Astrocyte of the cerebellum (primary cell): ENCODE data around the gene IZUMO1R.

Experiments used
- DNase-seq: peaks from one replicate; pipeline ENCODE4 v3.0.0-alpha.2; 2011; ENCODE audit warnings: low read depth
- H3K4me3 ChIP-seq: 2 replicates; pipeline ENCODE4 v1.5.1; 2011; ENCODE audit warnings: mild to moderate bottlenecking, low read depth, low read length, moderate library complexity
- in situ Hi-C: cut with HindIII; loops from 2 replicates; pipeline ENCODE4 v1.10.0; 2017; ENCODE audit warnings: low sequenced_read_pairs
- TF ChIP-seq, protein P1 (sequence below): IDR thresholded peaks from 2 replicates; pipeline ENCODE4 v1.5.1; 2012; ENCODE audit warnings: low read length, low read depth, moderate library complexity, mild to moderate bottlenecking; ENCODE audit errors: missing control alignments

IZUMO1R gene

DNA sequence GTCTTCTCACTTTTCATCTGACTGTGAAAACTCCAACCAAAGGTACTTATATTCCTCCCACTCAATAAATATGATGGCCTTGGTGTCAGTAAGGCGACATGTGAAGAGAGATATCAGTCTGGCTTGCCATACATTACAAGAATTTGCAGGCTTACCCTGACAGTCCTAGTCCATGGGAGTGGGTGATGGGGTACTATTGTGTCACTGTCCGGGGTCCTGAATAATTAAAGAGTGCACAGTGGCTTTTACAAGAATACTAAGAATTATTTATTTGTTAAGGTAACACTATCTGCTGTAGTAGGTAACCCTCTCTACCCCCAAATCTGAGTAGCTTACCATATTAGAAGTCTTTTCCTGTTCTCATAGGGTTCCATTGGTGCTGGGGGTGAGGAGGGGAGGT is 23.1 kb upstream of the IZUMO1R start:
- DNase-seq, result no peak
- TF ChIP-seq, protein P1, sequence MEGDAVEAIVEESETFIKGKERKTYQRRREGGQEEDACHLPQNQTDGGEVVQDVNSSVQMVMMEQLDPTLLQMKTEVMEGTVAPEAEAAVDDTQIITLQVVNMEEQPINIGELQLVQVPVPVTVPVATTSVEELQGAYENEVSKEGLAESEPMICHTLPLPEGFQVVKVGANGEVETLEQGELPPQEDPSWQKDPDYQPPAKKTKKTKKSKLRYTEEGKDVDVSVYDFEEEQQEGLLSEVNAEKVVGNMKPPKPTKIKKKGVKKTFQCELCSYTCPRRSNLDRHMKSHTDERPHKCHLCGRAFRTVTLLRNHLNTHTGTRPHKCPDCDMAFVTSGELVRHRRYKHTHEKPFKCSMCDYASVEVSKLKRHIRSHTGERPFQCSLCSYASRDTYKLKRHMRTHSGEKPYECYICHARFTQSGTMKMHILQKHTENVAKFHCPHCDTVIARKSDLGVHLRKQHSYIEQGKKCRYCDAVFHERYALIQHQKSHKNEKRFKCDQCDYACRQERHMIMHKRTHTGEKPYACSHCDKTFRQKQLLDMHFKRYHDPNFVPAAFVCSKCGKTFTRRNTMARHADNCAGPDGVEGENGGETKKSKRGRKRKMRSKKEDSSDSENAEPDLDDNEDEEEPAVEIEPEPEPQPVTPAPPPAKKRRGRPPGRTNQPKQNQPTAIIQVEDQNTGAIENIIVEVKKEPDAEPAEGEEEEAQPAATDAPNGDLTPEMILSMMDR, result no peak
- in situ Hi-C loops, result loop anchor here (5.0 kb wide), 1 partner anchor 59 kb away; no protein-coding TSS in a partner anchor
- H3K4me3 ChIP-seq, result no peak overlapping the region

DNA sequence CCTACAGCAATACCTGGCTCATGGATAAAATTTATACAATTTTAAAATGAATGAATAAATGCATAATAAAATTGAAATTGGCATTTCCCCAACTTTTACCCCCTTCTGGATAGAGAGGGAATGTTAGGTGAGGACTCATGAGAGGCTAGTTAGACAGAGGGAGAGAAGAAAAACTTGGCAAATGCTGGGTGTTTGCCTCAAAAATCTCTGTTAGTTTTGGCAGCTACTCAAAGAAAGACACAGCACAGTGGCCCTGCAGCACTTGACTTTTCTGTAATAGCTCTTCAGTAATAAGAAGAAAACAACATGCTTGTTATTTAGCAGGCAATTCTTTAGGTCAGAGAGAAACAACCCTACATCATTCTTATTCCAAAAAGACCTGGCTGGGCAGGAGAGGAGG is 20.7 kb upstream of the IZUMO1R start:
- no peak overlapping the region for H3K4me3 ChIP-seq
- TF ChIP-seq, protein P1, result no peak
- in situ Hi-C loops, result loop anchor here (5.0 kb wide), 1 partner anchor 61 kb away; no protein-coding TSS in a partner anchor
- no peak for DNase-seq

DNA sequence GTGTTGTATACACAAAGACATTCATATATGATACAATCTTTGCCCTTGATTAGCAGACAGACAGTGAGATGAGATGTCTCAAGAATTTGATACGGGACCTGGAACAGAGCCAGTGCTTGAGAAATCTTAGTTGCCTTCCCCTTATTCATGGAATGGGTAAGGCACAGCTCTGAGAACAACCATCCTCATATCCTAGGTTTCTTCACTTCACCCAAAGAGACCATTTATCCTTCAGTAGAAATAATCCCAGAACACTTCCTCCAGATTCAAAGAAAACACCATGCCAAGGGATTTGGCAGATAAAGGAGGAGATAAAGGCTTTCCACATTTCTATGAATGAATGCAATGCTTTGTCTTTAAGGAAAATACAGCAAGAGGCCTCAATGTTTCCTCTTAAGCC is 8.8 kb upstream of the IZUMO1R start:
- no peak for DNase-seq
- no peak overlapping the region for H3K4me3 ChIP-seq
- in situ Hi-C loops, result no loop called here
- TF ChIP-seq, protein P1, result no peak

DNA sequence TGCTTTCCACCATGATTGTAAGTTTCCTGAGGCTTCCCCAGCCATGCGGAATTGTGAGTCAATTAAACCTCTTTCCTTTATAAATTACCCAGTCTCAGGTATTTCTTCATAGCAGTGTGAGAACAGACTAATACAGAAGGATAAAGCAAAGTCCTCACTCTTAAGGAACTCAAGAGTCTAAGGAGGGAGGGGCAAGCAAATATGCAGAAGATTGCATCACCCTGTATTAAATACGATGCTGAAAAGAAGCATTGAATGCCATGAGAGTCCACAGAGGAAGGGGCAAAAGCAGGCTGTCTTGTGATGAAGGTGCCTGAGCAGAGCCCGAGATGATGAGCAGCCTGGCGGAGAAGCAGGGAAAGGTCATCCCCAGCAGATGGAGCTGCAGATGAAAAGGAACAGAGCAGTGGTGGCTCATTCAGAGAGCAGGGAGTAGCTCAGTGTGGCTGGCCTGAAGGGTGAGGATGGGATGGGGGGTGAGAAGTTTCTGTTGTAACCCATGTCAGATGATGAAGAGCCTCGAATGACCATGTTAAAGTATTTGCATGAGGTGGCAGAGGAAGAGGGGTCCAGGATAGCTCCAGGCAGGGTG is 6.3 kb upstream of the IZUMO1R start:
- no peak for DNase-seq
- no peak overlapping the region for H3K4me3 ChIP-seq
- TF ChIP-seq, protein P1, result no peak
- in situ Hi-C loops, result no loop called here

DNA sequence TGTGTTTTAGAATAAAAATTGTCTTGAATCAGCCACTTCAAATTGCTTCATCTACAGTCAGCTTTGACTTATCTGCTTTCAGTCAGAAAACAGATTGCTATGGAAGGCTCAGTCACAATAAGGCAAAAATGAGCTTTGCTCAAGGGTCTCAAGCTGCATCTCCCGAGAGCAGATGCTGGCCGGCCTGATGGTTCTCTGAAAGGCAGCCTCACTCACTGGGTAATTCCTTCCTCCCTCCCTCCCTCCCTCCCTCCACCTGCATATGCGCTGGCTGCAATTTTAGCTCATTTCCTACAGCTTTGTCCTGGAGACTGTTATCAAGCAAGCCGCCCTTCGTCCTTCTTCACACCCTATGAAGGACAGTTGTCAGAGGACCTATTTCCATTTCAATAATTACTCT is 1.6 kb upstream of the IZUMO1R start:
- in situ Hi-C loops, result no loop called here
- TF ChIP-seq, protein P1, result no peak
- DNase-seq, result no peak
- no peak overlapping the region for H3K4me3 ChIP-seq

DNA sequence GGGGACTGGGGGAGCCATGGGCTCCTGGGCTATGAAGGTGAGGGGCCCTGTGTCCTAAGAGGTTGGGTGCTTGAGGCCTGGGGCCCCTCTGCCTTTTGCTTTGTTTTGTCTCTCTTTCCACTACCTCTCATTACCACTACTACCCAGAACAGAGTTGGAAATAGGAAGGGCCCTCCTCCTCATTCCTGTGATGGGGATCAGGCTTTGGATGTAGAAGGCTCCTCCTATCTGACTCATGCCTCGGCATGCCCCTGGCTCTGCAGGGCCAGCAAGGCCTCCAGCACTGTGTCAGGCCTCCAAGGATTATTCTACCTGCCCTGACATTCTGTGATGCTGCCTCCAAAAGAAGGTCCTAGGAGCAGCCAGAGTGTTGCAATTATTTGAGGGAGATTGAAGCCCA is 766 bp downstream of the IZUMO1R start:
- in situ Hi-C loops, result no loop called here
- no peak for DNase-seq
- H3K4me3 ChIP-seq, result no peak overlapping the region
- TF ChIP-seq, protein P1, result no peak
